DND-41 (cell line): Measurements from ENCODE around the gene HMCN1.

Experiments
- ATAC-seq: fragments of 200-7000 bp; cut with Tn5 transposase; 3 replicates; pipeline ENCODE4 v1.9.1; 2021; ENCODE audit warnings: low read depth; ENCODE audit not compliant: insufficient read depth
- DNase-seq: peaks from one replicate; pipeline ENCODE4 v3.0.0-alpha.2; 2020
- H2AFZ ChIP-seq: 2 replicates; pipeline ENCODE4 v1.6.0; 2012; ENCODE audit warnings: low read depth, low read length
- H3K27ac ChIP-seq: 2 replicates; pipeline ENCODE4 v1.5.1; 2012; ENCODE audit warnings: low read length, inconsistent platforms
- H3K27me3 ChIP-seq: fragments of 200-600 bp; sonication (generic); 2 replicates; pipeline ENCODE4 v1.6.0; 2012; ENCODE audit warnings: low read length, mild to moderate bottlenecking, inconsistent platforms; ENCODE audit not compliant: insufficient read depth, poor library complexity
- H3K36me3 ChIP-seq: 2 replicates; pipeline ENCODE4 v1.5.1; 2012; ENCODE audit warnings: low read length, inconsistent platforms; ENCODE audit not compliant: insufficient read depth
- H3K4me1 ChIP-seq: 2 replicates; pipeline ENCODE4 v1.5.1; 2012; ENCODE audit warnings: mild to moderate bottlenecking, low read length; ENCODE audit not compliant: insufficient read depth
- H3K4me2 ChIP-seq: 2 replicates; pipeline ENCODE4 v1.6.0; 2012; ENCODE audit warnings: mild to moderate bottlenecking, moderate library complexity, low read length, inconsistent platforms; ENCODE audit not compliant: insufficient read depth
- H3K4me3 ChIP-seq, 2 experiments: fragments of 200-600 bp in 1 of 2; shearing (Covaris generic) in 1 of 2; 2 replicates each; pipeline ENCODE4 v1.5.1; 2012 to 2016; ENCODE audit warnings: inconsistent platforms in 2 of 2, low read length in 2 of 2, mild to moderate bottlenecking in 2 of 2, low read depth in 1 of 2, moderate library complexity in 1 of 2
- H3K79me2 ChIP-seq: 2 replicates; pipeline ENCODE4 v1.6.0; 2012; ENCODE audit warnings: low read length, inconsistent platforms; ENCODE audit not compliant: insufficient read depth
- H3K9ac ChIP-seq: 2 replicates; pipeline ENCODE4 v1.6.0; 2012; ENCODE audit warnings: low read depth, mild to moderate bottlenecking, inconsistent platforms, low read length, moderate library complexity
- H3K9me3 ChIP-seq: 2 replicates; pipeline ENCODE4 v1.5.1; 2012; ENCODE audit warnings: low read length, moderate library complexity, mild to moderate bottlenecking, inconsistent platforms; ENCODE audit not compliant: insufficient read depth, severe bottlenecking
- H4K20me1 ChIP-seq: 2 replicates; pipeline ENCODE4 v1.6.0; 2012; ENCODE audit warnings: low read length; ENCODE audit not compliant: insufficient read depth
- CTCF ChIP-seq: IDR thresholded peaks from 2 replicates; pipeline ENCODE4 v1.5.1; 2012; ENCODE audit warnings: borderline replicate concordance, low read length, moderate library complexity, mild to moderate bottlenecking; ENCODE audit not compliant: poor library complexity, severe bottlenecking; ENCODE audit errors: extremely low read depth
- EZH2 ChIP-seq: IDR thresholded peaks from 3 replicates; pipeline ENCODE4 v1.6.1; 2012; ENCODE audit warnings: borderline replicate concordance, low read depth, mild to moderate bottlenecking, moderate library complexity, low read length, inconsistent platforms; ENCODE audit not compliant: severe bottlenecking

HMCN1 gene

GRCh38 chr1:185911978-185912377 lies 177.8 kb downstream of the HMCN1 start:
- no peaks in the 10 kb centered on the region for H3K36me3 ChIP-seq
- no peak overlapping the region for H3K4me3 ChIP-seq
- H3K27ac ChIP-seq = no peak overlapping the region
- no peak for DNase-seq
- no peaks in the 10 kb centered on the region for H3K9me3 ChIP-seq
- no peak overlapping the region for H3K4me2 ChIP-seq
- H3K79me2 ChIP-seq = no peaks in the 10 kb centered on the region
- TF ChIP-seq CTCF (no peak), EZH2 (no peak)
- no peak overlapping the region for H3K9ac ChIP-seq
- H3K27me3 ChIP-seq = no peaks in the 10 kb centered on the region
- H3K4me1 ChIP-seq = no peaks in the 10 kb centered on the region
- no peak for ATAC-seq
- no peak overlapping the region for H2AFZ ChIP-seq
- no peaks in the 10 kb centered on the region for H4K20me1 ChIP-seq

GRCh38 chr1:185912504-185912903 lies 178.3 kb downstream of the HMCN1 start:
- Histone ChIP-seq H3K9me3 (no peaks in the 10 kb centered on the region), H3K36me3 (no peaks in the 10 kb centered on the region), H3K27me3 (no peaks in the 10 kb centered on the region), H3K79me2 (no peaks in the 10 kb centered on the region), H3K4me3 (no peak overlapping the region), H4K20me1 (no peaks in the 10 kb centered on the region), H3K4me1 (no peaks in the 10 kb centered on the region), H3K9ac (no peak overlapping the region), H2AFZ (no peak overlapping the region), H3K4me2 (no peak overlapping the region), H3K27ac (no peak overlapping the region)
- no peak for TF ChIP-seq EZH2
- no peak for TF ChIP-seq CTCF
- DNase-seq (no peak), ATAC-seq (no peak)

- Histone ChIP-seq H3K9me3 (no peaks in the 10 kb centered on the region), H3K4me1 (no peaks in the 10 kb centered on the region), H3K9ac (no peak overlapping the region), H4K20me1 (no peaks in the 10 kb centered on the region), H3K79me2 (no peaks in the 10 kb centered on the region), H3K36me3 (no peaks in the 10 kb centered on the region), H3K27me3 (no peaks in the 10 kb centered on the region), H2AFZ (no peak overlapping the region), H3K27ac (no peak overlapping the region), H3K4me3 (no peak overlapping the region), H3K4me2 (no peak overlapping the region)
- DNase-seq (no peak), ATAC-seq (no peak)
- TF ChIP-seq EZH2 (no peak), CTCF (no peak)
These were observed 179.9 kb downstream of the HMCN1 start for GRCh38 chr1:185914089-185914488.

GRCh38 chr1:185916861-185917260 lies 182.7 kb downstream of the HMCN1 start:
- Histone ChIP-seq H3K9ac (no peak overlapping the region), H3K27me3 (no peaks in the 10 kb centered on the region), H3K79me2 (no peaks in the 10 kb centered on the region), H2AFZ (no peak overlapping the region), H4K20me1 (no peaks in the 10 kb centered on the region), H3K4me2 (no peak overlapping the region), H3K4me1 (no peaks in the 10 kb centered on the region), H3K4me3 (no peak overlapping the region), H3K27ac (no peak overlapping the region), H3K36me3 (no peaks in the 10 kb centered on the region), H3K9me3 (no peaks in the 10 kb centered on the region)
- no peak for DNase-seq
- no peak for ATAC-seq
- TF ChIP-seq CTCF (no peak), EZH2 (no peak)
